ENCODE measurements around the gene CCDC86. TPM values are rescaled to one million over a fixed set of nuclear protein-coding genes. Genes with fewer than 3 reads are reported as not detected.

CCDC86 gene
- total RNA-seq, 1 donor = 12.0 TPM

- peak; percentile 92 for TF ChIP-seq CTCF (IDR thresholded peaks at IDR 0.05; ENCODE audit: insufficient read depth, low read length)
- DNase-seq (ENCODE audit: low read depth) = peak; percentile 80
- H3K4me3 ChIP-seq (ENCODE audit: low read depth, low read length) = no peak overlapping the region
These were observed 10.8 kb upstream of the CCDC86 start for GRCh38 chr11:60831143-60831500.

GRCh38 chr11:60831501-60832079 lies 10.3 kb upstream of the CCDC86 start:
- H3K4me3 ChIP-seq (ENCODE audit: low read depth, low read length) = no peak overlapping the region
- TF ChIP-seq CTCF (IDR thresholded peaks at IDR 0.05; ENCODE audit: insufficient read depth, low read length) = no peak
- DNase-seq (ENCODE audit: low read depth) = peak; percentile 61

GRCh38 chr11:60834742-60835533 lies 7.0 kb upstream of the CCDC86 start:
- DNase-seq (ENCODE audit: low read depth) = peak; percentile 10
- H3K4me3 ChIP-seq (ENCODE audit: low read depth, low read length) = no peak overlapping the region
- no peak for TF ChIP-seq CTCF (IDR thresholded peaks at IDR 0.05; ENCODE audit: insufficient read depth, low read length)

- TF ChIP-seq CTCF (IDR thresholded peaks at IDR 0.05; ENCODE audit: insufficient read depth, low read length) = no peak
- no peak overlapping the region for H3K4me3 ChIP-seq (ENCODE audit: low read depth, low read length)
- peak; percentile 15 for DNase-seq (ENCODE audit: low read depth)
These were observed 6.4 kb upstream of the CCDC86 start for GRCh38 chr11:60835534-60835846.

- no peak overlapping the region for H3K4me3 ChIP-seq (ENCODE audit: low read depth, low read length)
- TF ChIP-seq CTCF (IDR thresholded peaks at IDR 0.05; ENCODE audit: insufficient read depth, low read length) = no peak
- no peak for DNase-seq (ENCODE audit: low read depth)
These were observed 4.9 kb upstream of the CCDC86 start for GRCh38 chr11:60836866-60837515.

GRCh38 chr11:60838132-60838531 lies 3.8 kb upstream of the CCDC86 start:
- peak; percentile 38 for TF ChIP-seq CTCF (IDR thresholded peaks at IDR 0.05; ENCODE audit: insufficient read depth, low read length)
- DNase-seq (ENCODE audit: low read depth) = peak; percentile 25
- no peak overlapping the region for H3K4me3 ChIP-seq (ENCODE audit: low read depth, low read length)

Data from fibroblast of the aortic adventitia (primary cell).